Neural cell (in vitro differentiated cells): Measurements from ENCODE around the gene PLEKHF1. TPM values are rescaled to one million over a fixed set of nuclear protein-coding genes. Genes with fewer than 3 reads are reported as not detected.

Experiments used
- H2AFZ ChIP-seq: fragments of 200-600, 300-800 bp; sonication (generic), shearing (Covaris generic); 2 replicates; pipeline ENCODE4 v1.6.0; 2014; ENCODE audit warnings: low read depth, mild to moderate bottlenecking, antibody characterized with exemption, low read length, moderate library complexity
- H3F3A ChIP-seq: fragments of 200-600 bp; shearing (Covaris generic); 2 replicates; pipeline ENCODE4 v1.6.1; 2016; ENCODE audit warnings: mild to moderate bottlenecking, moderate library complexity, mixed read lengths, antibody characterized with exemption, low read length; ENCODE audit not compliant: insufficient read depth, poor library complexity, severe bottlenecking
- H3K27ac ChIP-seq: fragments of 200-600, 300-800 bp; sonication (generic), shearing (Covaris generic); 2 replicates; pipeline ENCODE4 v1.5.1; 2014; ENCODE audit warnings: mild to moderate bottlenecking, low read length, moderate library complexity
- H3K27me3 ChIP-seq: fragments of 300-800, 200-600 bp; sonication (generic), shearing (Covaris generic); 2 replicates; pipeline ENCODE4 v1.6.0; 2014; ENCODE audit warnings: mild to moderate bottlenecking, low read depth, low read length, moderate library complexity; ENCODE audit not compliant: insufficient read depth
- H3K36me3 ChIP-seq: fragments of 300-800, 200-600 bp; sonication (generic), shearing (Covaris generic); 2 replicates; pipeline ENCODE4 v1.5.1; 2014; ENCODE audit warnings: mild to moderate bottlenecking, antibody characterized with exemption, low read length, moderate library complexity; ENCODE audit not compliant: insufficient read depth
- H3K4me2 ChIP-seq: fragments of 300-800, 200-600 bp; sonication (generic), shearing (Covaris generic); 2 replicates; pipeline ENCODE4 v1.6.0; 2014; ENCODE audit warnings: mild to moderate bottlenecking, low read length
- H3K4me3 ChIP-seq: fragments of 300-800, 200-600 bp; sonication (generic), shearing (Covaris generic); 2 replicates; pipeline ENCODE4 v1.5.1; 2014; ENCODE audit warnings: mild to moderate bottlenecking, low read length, moderate library complexity
- H3K79me2 ChIP-seq: fragments of 200-600 bp; shearing (Covaris generic); replicated peaks from 2 replicates; pipeline ENCODE4 v1.6.0; 2014; ENCODE audit warnings: mild to moderate bottlenecking, low read length, moderate library complexity; ENCODE audit not compliant: insufficient read depth
- H3K9ac ChIP-seq: fragments of 300-800, 200-600 bp; sonication (generic), shearing (Covaris generic); 2 replicates; pipeline ENCODE4 v1.6.1; 2016; ENCODE audit warnings: mild to moderate bottlenecking, low read length, mixed read lengths
- H3K9me2 ChIP-seq: fragments of 200-600 bp; shearing (Covaris generic); 2 replicates; pipeline ENCODE4 v1.6.1; 2016; ENCODE audit warnings: mild to moderate bottlenecking, low read length, mixed read lengths; ENCODE audit not compliant: insufficient read depth
- H3K9me3 ChIP-seq: fragments of 200-600, 300-800 bp; sonication (generic), shearing (Covaris generic); 2 replicates; pipeline ENCODE4 v1.6.1; 2016; ENCODE audit warnings: mild to moderate bottlenecking, mixed run types, low read length, moderate library complexity, mixed read lengths
- H4K20me1 ChIP-seq: fragments of 200-600 bp; shearing (Covaris generic); 2 replicates; pipeline ENCODE4 v1.6.1; 2016; ENCODE audit warnings: mild to moderate bottlenecking, mixed run types; ENCODE audit not compliant: insufficient read depth
- EP300 ChIP-seq: fragments of 450-650 bp; conservative IDR thresholded peaks from 2 replicates; pipeline ENCODE4 v1.6.1; 2014; ENCODE audit warnings: antibody characterized with exemption, mild to moderate bottlenecking, moderate library complexity; ENCODE audit not compliant: poor library complexity, severe bottlenecking
- EZH2 ChIP-seq: fragments of 200-600, 300-800 bp; shearing (Covaris generic), sonication (generic); IDR thresholded peaks from 2 replicates; pipeline ENCODE4 v1.6.1; 2014; ENCODE audit warnings: antibody characterized with exemption, low read length, borderline replicate concordance, mild to moderate bottlenecking; ENCODE audit not compliant: insufficient read depth, poor library complexity, severe bottlenecking
- MXI1 ChIP-seq: fragments of 450-650 bp; conservative IDR thresholded peaks from 2 replicates; pipeline ENCODE4 v1.6.1; 2014; ENCODE audit warnings: antibody characterized with exemption, mild to moderate bottlenecking; ENCODE audit not compliant: poor library complexity, severe bottlenecking
- POLR2AphosphoS5 ChIP-seq: IDR thresholded peaks from 2 replicates; pipeline ENCODE4 v1.6.1; 2012
- RAD21 ChIP-seq: fragments of 450-650 bp; conservative IDR thresholded peaks from 2 replicates; pipeline ENCODE4 v1.6.1; 2014; ENCODE audit warnings: antibody characterized with exemption, mild to moderate bottlenecking, moderate library complexity
- SMC3 ChIP-seq: fragments of 450-650 bp; conservative IDR thresholded peaks from 2 replicates; pipeline ENCODE4 v1.6.1; 2014; ENCODE audit warnings: antibody characterized with exemption, mild to moderate bottlenecking, moderate library complexity; ENCODE audit not compliant: poor library complexity
- TAF1 ChIP-seq: IDR thresholded peaks from 2 replicates; pipeline ENCODE4 v1.6.1; 2012; ENCODE audit warnings: low read depth
- polyA plus RNA-seq: library from polyadenylated mRNA; depleted of rRNA; stranded (reverse); fragments of >200 nt; gene quantifications from 2 replicates; pipeline ENCODE4 v1.2.3, GENCODE V29; 2014
- TF ChIP-seq, protein P1 (sequence below): IDR thresholded peaks from 2 replicates; pipeline ENCODE4 v1.6.1; 2012; ENCODE audit warnings: borderline replicate concordance
- TF ChIP-seq, protein P2 (sequence below): fragments of 450-650 bp; IDR thresholded peaks from 2 replicates; pipeline ENCODE4 v1.5.1; 2014; ENCODE audit warnings: antibody characterized with exemption, mild to moderate bottlenecking, moderate library complexity; ENCODE audit not compliant: poor library complexity, severe bottlenecking

Gene PLEKHF1
- polyA plus RNA-seq, 1 donor from 2014 or later = not detected

DNA sequence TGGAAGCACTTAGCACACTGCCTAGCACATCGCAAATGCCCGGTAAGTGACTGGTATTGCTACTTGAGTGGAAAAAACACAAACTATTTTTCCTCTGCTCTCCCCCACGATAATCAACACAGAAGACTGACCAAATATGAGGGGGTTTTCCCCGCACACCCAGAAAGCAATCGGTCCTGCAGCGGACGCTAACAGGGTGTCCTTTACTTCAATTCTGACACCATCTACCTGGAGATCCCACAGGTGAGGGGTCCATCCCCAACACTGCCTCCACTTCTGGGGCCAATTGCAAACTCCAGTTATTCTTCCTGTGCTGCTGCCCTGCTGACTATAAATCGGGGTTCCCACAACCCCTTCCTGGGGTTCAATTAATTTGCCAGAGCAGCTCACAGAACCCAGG lies 26.2 kb upstream of the PLEKHF1 start:
- H2AFZ ChIP-seq = no peak overlapping the region
- H3K79me2 ChIP-seq = no peaks in the 10 kb centered on the region
- no peaks in the 10 kb centered on the region for H3K36me3 ChIP-seq
- no peaks in the 10 kb centered on the region for H3F3A ChIP-seq
- H3K4me3 ChIP-seq = no peak overlapping the region
- no peaks in the 10 kb centered on the region for H3K9me2 ChIP-seq
- no peaks in the 10 kb centered on the region for H4K20me1 ChIP-seq
- H3K9me3 ChIP-seq = no peaks in the 10 kb centered on the region
- H3K4me2 ChIP-seq = no peak overlapping the region
- no peak overlapping the region for H3K9ac ChIP-seq
- TF ChIP-seq EP300 (no peak), SMC3 (no peak), POLR2AphosphoS5 (no peak), EZH2 (no peak), RAD21 (no peak), MXI1 (no peak), TAF1 (no peak)
- TF ChIP-seq, protein P1, sequence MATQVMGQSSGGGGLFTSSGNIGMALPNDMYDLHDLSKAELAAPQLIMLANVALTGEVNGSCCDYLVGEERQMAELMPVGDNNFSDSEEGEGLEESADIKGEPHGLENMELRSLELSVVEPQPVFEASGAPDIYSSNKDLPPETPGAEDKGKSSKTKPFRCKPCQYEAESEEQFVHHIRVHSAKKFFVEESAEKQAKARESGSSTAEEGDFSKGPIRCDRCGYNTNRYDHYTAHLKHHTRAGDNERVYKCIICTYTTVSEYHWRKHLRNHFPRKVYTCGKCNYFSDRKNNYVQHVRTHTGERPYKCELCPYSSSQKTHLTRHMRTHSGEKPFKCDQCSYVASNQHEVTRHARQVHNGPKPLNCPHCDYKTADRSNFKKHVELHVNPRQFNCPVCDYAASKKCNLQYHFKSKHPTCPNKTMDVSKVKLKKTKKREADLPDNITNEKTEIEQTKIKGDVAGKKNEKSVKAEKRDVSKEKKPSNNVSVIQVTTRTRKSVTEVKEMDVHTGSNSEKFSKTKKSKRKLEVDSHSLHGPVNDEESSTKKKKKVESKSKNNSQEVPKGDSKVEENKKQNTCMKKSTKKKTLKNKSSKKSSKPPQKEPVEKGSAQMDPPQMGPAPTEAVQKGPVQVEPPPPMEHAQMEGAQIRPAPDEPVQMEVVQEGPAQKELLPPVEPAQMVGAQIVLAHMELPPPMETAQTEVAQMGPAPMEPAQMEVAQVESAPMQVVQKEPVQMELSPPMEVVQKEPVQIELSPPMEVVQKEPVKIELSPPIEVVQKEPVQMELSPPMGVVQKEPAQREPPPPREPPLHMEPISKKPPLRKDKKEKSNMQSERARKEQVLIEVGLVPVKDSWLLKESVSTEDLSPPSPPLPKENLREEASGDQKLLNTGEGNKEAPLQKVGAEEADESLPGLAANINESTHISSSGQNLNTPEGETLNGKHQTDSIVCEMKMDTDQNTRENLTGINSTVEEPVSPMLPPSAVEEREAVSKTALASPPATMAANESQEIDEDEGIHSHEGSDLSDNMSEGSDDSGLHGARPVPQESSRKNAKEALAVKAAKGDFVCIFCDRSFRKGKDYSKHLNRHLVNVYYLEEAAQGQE = no peak
- TF ChIP-seq, protein P2, sequence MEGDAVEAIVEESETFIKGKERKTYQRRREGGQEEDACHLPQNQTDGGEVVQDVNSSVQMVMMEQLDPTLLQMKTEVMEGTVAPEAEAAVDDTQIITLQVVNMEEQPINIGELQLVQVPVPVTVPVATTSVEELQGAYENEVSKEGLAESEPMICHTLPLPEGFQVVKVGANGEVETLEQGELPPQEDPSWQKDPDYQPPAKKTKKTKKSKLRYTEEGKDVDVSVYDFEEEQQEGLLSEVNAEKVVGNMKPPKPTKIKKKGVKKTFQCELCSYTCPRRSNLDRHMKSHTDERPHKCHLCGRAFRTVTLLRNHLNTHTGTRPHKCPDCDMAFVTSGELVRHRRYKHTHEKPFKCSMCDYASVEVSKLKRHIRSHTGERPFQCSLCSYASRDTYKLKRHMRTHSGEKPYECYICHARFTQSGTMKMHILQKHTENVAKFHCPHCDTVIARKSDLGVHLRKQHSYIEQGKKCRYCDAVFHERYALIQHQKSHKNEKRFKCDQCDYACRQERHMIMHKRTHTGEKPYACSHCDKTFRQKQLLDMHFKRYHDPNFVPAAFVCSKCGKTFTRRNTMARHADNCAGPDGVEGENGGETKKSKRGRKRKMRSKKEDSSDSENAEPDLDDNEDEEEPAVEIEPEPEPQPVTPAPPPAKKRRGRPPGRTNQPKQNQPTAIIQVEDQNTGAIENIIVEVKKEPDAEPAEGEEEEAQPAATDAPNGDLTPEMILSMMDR = no peak
- H3K27me3 ChIP-seq = no peaks in the 10 kb centered on the region
- no peak overlapping the region for H3K27ac ChIP-seq

DNA sequence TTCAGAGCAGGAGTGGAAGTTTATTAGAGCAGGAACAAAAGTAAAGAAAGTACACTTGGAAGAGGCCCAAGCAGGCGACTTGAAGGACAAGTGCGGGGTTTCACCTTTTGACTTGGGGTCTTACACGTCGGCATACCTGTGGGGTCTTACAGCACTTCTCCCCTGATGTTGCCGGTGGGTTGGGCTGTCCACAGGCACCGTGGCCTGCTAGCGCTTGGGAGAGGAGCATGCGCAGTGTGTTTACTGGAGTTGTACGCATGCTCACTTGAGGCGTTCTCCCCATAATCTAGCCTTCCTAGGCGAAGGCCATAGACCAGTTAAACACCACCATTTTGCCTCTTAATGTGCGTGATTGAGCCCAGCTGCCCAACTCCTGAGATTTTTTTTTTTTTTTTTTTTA lies 25.0 kb upstream of the PLEKHF1 start:
- Histone ChIP-seq H3K27me3 (no peaks in the 10 kb centered on the region), H3K4me3 (no peak overlapping the region), H3K9ac (no peak overlapping the region), H3K36me3 (no peaks in the 10 kb centered on the region), H3K4me2 (no peak overlapping the region), H3K79me2 (no peaks in the 10 kb centered on the region), H3K9me3 (no peaks in the 10 kb centered on the region), H3F3A (no peaks in the 10 kb centered on the region), H3K9me2 (no peaks in the 10 kb centered on the region), H2AFZ (no peak overlapping the region), H4K20me1 (no peaks in the 10 kb centered on the region), H3K27ac (no peak overlapping the region)
- TF ChIP-seq TAF1 (no peak), EZH2 (no peak), POLR2AphosphoS5 (no peak), SMC3 (no peak), MXI1 (no peak), EP300 (no peak), RAD21 (no peak)
- TF ChIP-seq, protein P1 = no peak
- TF ChIP-seq, protein P2 = no peak
